HepG2 (cell line): ENCODE data around the gene ATP1A1.

Experiments used
- ARID2 ChIP-seq: sonication (generic); formaldehyde crosslinking; IDR thresholded peaks from 2 replicates; pipeline ENCODE4 v1.8.1; 2022; ENCODE audit warnings: mild to moderate bottlenecking, missing genetic modification reagents, borderline replicate concordance
- EZH2 ChIP-seq: conservative IDR thresholded peaks from 2 replicates; pipeline ENCODE4 v1.6.1; 2012; ENCODE audit warnings: mild to moderate bottlenecking, low read depth, low read length, moderate library complexity
- FOXC1 ChIP-seq: sonication (generic); formaldehyde crosslinking; IDR thresholded peaks from 2 replicates; pipeline ENCODE4 v1.8.0; 2022; ENCODE audit warnings: mild to moderate bottlenecking, missing genetic modification reagents, borderline replicate concordance
- GABPA ChIP-seq, 2 experiments: IDR thresholded peaks; 2 replicates each; pipeline ENCODE4 v1.6.1; 2011 to 2016; ENCODE audit warnings: low read depth in 2 of 2, low read length in 1 of 2, missing biosample characterization in 1 of 2, missing genetic modification characterization in 1 of 2
- PBX2 ChIP-seq: IDR thresholded peaks from 2 replicates; pipeline ENCODE4 v1.6.1; 2016; ENCODE audit warnings: control low read depth
- SMAD1 ChIP-seq: sonication (generic); formaldehyde crosslinking; IDR thresholded peaks from 2 replicates; pipeline ENCODE4 v1.4.0; 2020; ENCODE audit warnings: missing genetic modification reagents, low read depth, mild to moderate bottlenecking, borderline replicate concordance
- ZNF460 ChIP-seq: sonication (generic); formaldehyde crosslinking; IDR thresholded peaks from 2 replicates; pipeline ENCODE4 v1.5.1; 2020; ENCODE audit warnings: missing genetic modification reagents, mild to moderate bottlenecking, borderline replicate concordance
- TF ChIP-seq, protein P1 (sequence below): sonication (generic); formaldehyde crosslinking; IDR thresholded peaks from 2 replicates; pipeline ENCODE4 v1.4.0; 2020; ENCODE audit warnings: mild to moderate bottlenecking, missing genetic modification reagents
- TF ChIP-seq, protein P2 (sequence below): sonication (generic); formaldehyde crosslinking; IDR thresholded peaks from 2 replicates; pipeline ENCODE4 v1.8.0; 2022; ENCODE audit warnings: missing genetic modification reagents, mild to moderate bottlenecking, moderate library complexity, borderline replicate concordance

DNA sequence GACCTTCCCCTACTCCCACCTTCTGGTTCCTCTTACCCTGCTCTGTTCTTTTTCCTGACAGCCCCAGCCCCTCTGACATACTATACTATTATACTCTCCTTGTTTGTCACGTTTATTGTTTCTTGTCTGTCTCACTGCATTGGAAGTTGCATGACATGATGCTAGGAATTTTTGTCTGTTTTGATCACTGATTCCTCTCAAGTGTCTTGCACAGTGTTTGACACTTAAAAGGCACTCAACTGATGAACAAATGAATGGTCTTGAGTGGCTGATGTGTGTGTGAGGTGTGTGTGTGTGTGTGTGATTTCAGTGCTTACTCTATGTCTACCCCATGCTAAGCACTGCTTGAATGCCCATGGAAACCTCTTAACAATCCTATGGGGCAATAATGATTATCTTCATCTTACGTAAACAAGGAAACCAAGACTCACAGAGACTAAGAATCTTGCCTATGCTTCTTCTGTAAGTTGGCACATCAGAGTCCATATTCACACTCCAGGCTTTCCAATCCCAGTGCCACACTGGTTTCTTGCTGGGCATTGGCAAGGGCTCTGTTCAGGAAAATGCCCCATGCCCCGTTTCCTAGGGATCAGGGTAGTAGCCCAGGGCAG lies 59.7 kb downstream of the ATP1A1 start:
- TF ChIP-seq, protein P1, sequence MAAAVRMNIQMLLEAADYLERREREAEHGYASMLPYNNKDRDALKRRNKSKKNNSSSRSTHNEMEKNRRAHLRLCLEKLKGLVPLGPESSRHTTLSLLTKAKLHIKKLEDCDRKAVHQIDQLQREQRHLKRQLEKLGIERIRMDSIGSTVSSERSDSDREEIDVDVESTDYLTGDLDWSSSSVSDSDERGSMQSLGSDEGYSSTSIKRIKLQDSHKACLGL (CRISPR knock-in tag) = no peak
- no peak for TF ChIP-seq ARID2 (CRISPR knock-in tag)
- no peak for TF ChIP-seq GABPA (IDR thresholded peaks at IDR 0.05; ENCODE audit: low read depth, low read length)
- no peak for TF ChIP-seq GABPA (CRISPR knock-in tag; IDR thresholded peaks at IDR 0.05; ENCODE audit: low read depth)
- TF ChIP-seq ZNF460 (CRISPR knock-in tag) = no peak
- TF ChIP-seq, protein P2, sequence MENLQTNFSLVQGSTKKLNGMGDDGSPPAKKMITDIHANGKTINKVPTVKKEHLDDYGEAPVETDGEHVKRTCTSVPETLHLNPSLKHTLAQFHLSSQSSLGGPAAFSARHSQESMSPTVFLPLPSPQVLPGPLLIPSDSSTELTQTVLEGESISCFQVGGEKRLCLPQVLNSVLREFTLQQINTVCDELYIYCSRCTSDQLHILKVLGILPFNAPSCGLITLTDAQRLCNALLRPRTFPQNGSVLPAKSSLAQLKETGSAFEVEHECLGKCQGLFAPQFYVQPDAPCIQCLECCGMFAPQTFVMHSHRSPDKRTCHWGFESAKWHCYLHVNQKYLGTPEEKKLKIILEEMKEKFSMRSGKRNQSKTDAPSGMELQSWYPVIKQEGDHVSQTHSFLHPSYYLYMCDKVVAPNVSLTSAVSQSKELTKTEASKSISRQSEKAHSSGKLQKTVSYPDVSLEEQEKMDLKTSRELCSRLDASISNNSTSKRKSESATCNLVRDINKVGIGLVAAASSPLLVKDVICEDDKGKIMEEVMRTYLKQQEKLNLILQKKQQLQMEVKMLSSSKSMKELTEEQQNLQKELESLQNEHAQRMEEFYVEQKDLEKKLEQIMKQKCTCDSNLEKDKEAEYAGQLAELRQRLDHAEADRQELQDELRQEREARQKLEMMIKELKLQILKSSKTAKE (CRISPR knock-in tag) = no peak
- no peak for TF ChIP-seq EZH2
- TF ChIP-seq PBX2 (CRISPR knock-in tag) = no peak
- no peak for TF ChIP-seq FOXC1 (CRISPR knock-in tag)
- TF ChIP-seq SMAD1 = no peak
